ENCODE measurements around the gene ITGB8.

The ITGB8 gene

DNA sequence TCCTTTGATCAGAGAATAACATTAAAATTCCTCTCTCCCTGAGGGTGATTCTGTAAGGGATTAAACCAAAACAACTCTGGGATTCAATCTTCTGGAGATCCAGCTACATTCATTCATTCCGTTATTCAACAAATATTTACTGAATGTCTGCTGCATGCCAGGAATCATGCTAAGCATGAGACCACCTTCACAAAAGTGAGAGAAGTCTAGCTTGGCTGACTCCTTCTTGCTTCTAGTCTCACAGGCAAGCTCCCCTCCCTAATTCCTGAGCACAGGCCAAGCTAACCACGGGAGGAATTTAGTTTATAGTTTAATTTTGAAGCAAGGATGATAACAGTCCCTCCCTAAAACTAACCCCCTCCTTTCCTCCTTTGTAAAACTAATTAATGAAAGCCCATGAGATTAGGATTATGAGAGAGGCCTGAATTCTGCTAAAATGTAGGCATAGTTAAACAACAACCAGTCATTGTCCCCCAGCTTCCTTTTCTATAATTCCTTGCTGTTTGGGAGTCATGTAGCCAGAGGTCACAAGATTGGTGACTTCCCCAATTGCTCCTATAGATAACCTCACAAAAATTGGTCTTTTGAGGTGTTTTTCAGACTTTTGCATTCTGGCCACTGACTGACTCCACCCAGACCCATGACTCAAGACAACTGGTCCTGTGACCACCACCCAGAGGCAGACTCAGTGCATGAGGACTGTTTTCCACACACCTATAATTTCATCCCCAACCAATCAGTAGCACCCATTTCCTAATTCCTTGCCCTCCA is 113.5 kb downstream of the ITGB8 start:
- no peak for DNase-seq

DNA sequence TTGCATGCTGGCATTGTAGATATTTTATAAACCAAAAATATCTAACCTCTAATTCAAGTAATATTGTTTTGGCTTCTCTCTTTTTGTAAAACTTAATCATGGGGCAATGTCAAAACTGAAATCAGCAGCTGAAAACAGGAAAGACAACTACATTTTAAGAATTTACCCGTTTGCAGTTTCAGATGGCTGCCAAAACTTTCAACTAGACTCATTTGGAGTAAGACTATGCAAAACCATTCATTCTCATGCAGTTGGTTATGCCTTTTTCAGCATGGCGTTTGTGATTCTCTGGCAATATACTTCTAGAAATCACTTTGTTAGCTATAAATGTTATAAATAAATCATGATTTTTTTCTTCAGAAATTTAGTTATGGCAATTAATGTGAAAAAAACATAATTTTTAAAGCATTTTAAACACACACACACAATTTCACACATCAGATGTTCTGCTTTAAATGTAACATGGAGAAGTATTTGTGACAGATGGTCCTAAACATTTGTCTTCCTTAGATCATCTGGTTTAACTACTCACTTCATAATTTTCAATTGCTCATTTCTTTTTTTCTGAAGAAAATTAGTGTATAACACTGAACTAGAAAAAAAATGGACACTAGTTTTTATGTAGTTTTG is 116.4 kb downstream of the ITGB8 start:
- TF ChIP-seq POLR2A (IDR thresholded peaks at IDR 0.05; ENCODE audit: low read length) = no peak
- no peak for TF ChIP-seq GATA1 (IDR thresholded peaks at IDR 0.05; ENCODE audit: low read depth, low read length)
- no peak for DNase-seq

More for the DNA sequence above, 113.5 kb downstream of the ITGB8 start:
- TF ChIP-seq POLR2A (IDR thresholded peaks at IDR 0.05; ENCODE audit: low read length) = no peak
- TF ChIP-seq GATA1 (IDR thresholded peaks at IDR 0.05; ENCODE audit: low read depth, low read length) = no peak

DNA sequence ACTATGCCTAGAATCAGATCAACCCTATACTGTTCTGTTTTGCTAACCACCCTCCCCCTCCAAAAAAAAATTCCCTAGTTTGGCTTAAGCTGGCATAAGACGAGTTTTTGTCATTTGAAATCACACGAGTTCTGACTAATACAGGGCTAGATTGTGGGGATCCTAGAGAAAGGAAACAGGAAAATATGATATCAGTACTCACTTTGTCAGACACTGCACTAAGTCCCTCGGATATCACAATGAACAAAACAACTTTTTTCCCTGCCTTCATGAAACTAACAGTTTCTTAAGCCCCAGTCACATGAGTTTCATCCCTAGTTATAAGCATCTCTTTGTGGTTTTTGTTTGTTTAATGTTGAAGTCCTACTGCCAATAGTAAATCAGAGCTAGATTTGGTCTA is 118.5 kb downstream of the ITGB8 start:
- no peak for DNase-seq
- TF ChIP-seq GATA1 (IDR thresholded peaks at IDR 0.05; ENCODE audit: low read depth, low read length) (no peak), POLR2A (IDR thresholded peaks at IDR 0.05; ENCODE audit: low read length) (no peak)

DNA sequence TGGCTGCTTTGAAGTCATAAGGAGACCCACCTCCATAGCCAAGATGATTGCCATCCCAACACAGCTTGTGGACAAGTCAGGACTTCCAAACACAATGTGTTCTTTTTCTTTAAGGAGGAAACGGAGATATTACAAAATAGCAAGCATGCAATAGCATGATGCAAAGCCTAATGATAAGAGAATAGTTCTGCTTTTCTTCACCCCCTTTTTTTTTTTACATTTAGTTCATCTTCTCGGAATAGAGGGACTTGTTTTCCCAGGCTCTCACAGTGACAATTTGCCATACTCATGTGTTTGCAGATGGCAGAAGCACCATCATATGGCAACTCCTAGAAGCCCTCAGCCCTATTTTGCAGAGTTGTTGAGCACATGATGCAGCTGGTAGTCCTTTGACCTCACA is 119.8 kb downstream of the ITGB8 start:
- DNase-seq = no peak
- TF ChIP-seq POLR2A (IDR thresholded peaks at IDR 0.05; ENCODE audit: low read length) (no peak), GATA1 (IDR thresholded peaks at IDR 0.05; ENCODE audit: low read depth, low read length) (no peak)

DNA sequence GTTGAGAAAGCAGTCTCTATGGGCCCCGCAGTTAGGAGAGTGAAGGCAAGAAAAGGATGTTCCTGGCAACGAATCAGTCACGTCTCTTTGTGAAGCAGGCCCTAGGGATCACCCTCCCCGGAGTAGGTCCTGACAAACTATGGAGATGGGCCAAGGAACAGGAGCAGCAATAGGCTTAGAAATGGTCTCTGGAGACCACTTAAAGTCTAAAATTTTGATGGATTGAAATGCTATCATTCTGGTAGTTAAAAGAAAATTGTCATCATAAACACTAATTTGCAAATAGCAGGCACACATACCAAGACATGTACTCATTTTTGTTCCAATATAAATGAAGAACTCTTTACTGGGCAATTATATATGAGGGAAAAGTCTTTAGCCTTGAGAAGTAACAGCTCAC is 123.5 kb downstream of the ITGB8 start:
- TF ChIP-seq GATA1 (IDR thresholded peaks at IDR 0.05; ENCODE audit: low read depth, low read length) = no peak
- no peak for TF ChIP-seq POLR2A (IDR thresholded peaks at IDR 0.05; ENCODE audit: low read length)
- no peak for DNase-seq

DNA sequence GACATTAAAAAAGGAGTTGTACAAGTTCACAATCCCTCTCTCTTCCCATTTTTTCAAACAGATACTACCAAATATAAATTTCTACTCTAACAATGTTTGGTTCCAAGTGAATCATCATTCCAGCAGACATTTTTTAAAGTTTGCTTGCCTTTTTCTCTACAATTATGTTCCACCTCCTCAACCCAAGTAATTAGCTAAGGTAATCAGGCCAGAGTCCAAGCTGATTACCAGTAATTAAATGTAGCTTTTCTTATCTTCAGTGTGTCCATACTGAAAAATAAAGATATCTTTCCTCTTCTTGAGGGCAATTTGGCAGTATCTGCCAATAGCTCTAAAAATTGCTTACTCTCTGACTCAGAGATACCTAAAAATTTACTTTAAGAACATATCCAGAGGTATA is 126.0 kb downstream of the ITGB8 start:
- TF ChIP-seq POLR2A (IDR thresholded peaks at IDR 0.05; ENCODE audit: low read length) (no peak), GATA1 (IDR thresholded peaks at IDR 0.05; ENCODE audit: low read depth, low read length) (no peak)
- no peak for DNase-seq

DNA sequence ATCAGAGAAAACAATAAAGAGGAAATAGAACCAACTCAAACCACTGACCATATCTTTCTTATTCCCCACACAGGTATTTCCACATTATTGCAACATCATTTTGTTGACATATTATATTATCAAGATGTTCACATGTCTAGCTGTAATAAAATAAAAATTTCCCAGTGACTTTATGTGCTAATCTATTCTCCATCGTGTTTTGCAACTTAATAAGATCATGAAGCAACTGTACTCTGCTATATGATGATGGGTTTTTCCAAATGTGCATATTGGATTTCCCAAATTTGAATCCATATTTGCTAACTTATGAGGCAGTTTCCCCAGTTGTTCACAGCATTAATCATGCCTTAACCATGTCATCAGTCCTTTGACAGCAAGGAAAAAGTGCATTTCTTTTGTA is 127.8 kb downstream of the ITGB8 start:
- TF ChIP-seq GATA1 (IDR thresholded peaks at IDR 0.05; ENCODE audit: low read depth, low read length) = no peak
- TF ChIP-seq POLR2A (IDR thresholded peaks at IDR 0.05; ENCODE audit: low read length) = no peak
- DNase-seq = no peak

DNA sequence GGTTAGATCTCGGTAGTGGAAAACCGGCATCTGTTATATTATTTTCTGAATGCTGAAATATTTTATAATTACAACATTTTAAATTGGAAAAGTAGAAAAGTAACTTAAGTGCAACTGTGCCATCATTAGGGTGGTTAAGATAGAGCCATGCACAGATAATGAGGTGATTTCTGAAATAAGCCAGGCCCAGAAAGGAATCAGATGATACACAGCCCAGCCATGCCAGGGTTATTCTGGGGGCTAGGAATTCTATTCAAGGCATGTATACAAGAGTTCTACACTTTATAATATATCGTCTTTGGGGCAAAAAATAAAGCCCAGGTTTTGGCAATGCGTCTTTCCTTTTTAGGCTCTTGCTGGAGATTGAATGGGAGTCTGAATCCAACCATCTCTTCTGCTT is 128.7 kb downstream of the ITGB8 start:
- DNase-seq = no peak
- TF ChIP-seq GATA1 (IDR thresholded peaks at IDR 0.05; ENCODE audit: low read depth, low read length) (no peak), POLR2A (IDR thresholded peaks at IDR 0.05; ENCODE audit: low read length) (no peak)

DNA sequence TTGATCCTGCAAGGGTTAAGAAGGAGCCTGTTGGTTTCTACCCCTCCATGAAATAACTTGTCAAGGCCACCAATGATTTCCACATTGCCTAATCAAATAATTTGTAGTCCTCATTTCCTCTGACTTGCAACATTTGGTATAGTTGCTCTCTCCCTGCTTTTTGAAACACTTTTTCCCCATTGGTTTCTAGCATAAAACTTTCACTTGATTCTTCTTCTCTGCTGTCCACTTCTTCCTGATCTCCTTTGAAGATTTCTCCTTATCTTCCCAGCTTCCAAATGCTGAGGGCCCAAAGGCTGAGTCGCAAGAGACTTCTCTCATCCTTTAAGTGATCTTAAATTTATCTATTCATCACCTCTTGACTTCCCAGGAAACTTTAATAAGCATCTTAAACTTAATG is 134.2 kb downstream of the ITGB8 start:
- DNase-seq = no peak
- TF ChIP-seq POLR2A (IDR thresholded peaks at IDR 0.05; ENCODE audit: low read length) = no peak
- TF ChIP-seq GATA1 (IDR thresholded peaks at IDR 0.05; ENCODE audit: low read depth, low read length) = no peak
